NB4 (cell line): ENCODE measurements around the gene DPYSL5.
"Not testable (repeated sequence)": the region's sequence is repeated elsewhere in the genome, so short reads cannot be mapped to it uniquely, and the experiment has no call there.

Experiments
- CTCF ChIP-seq: IDR thresholded peaks from one replicate; pipeline ENCODE4 v1.5.1; 2012; ENCODE audit warnings: low read depth, low read length
- POLR2A ChIP-seq: IDR thresholded peaks from 2 replicates; pipeline ENCODE4 v1.6.1; 2011; ENCODE audit warnings: mild to moderate bottlenecking; ENCODE audit not compliant: insufficient read length; ENCODE audit errors: extremely low read depth

DNA sequence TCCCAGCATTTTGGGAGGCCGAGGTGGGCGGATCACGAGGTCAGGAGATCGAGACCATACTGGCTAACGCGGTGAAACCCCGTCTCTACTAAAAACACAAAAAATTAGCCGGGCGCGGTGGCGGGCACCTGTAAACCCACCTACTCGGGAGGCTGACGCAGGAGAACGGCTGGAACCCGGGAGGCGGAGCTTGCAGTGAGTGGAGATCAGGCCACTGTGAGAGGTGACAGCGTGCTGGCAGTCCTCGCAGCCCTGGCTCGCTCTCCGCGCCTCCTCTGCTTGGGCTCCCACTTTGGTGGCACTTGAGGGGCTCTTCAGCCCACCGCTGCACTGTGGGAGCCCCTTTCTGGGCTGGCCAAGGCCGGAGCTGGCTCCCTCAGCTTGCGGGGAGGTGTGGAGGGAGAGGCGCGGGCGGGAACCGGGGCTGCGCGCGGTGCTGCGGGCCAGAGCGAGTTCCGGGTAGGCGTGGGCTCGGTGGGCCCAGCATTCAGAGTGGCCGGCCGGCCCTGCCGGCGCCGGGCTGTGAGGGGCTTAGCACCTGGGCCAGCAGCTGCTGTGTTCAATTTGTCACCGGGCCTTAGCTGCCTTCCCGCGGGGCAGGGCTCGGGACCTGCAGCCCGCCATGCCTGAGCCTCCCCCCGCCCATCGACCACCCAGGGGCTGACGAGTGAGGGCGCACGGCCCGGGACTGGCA is 33.7 kb upstream of the DPYSL5 start:
- TF ChIP-seq POLR2A, CTCF: not testable (repeated sequence)
